PC-9 (cell line): ENCODE measurements around the gene KAT6B.

Experiments
- EZH2 ChIP-seq: fragments of 200-600 bp; sonication (generic); IDR thresholded peaks from 2 replicates; pipeline ENCODE4 v1.8.0; 2017; ENCODE audit warnings: antibody characterized with exemption, low read depth
- TF ChIP-seq, protein P1 (sequence below): fragments of 200-600 bp; sonication (generic); conservative IDR thresholded peaks from 2 replicates; pipeline ENCODE4 v1.6.1; 2017; ENCODE audit warnings: mixed run types, antibody characterized with exemption, mild to moderate bottlenecking, moderate library complexity

DNA sequence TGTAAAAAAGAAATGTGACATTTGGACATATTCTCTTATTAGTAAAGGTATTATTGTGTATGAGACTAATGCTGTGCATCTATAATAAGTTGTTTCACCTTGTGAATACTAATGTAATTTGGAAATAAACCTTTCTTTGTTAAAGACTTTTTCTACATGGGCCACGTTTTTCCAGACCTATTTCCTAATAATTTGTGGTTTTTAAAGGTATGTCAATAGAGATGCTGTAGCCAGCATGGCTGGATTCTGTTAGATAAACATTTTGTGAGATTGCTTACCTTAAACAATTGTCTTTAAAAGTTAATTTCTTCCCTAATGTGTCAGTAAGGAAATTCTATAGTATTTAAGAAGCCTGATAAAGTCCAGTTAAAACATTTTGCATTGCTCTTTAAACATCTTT, 56.0 kb downstream of the KAT6B start:
- TF ChIP-seq, protein P1, sequence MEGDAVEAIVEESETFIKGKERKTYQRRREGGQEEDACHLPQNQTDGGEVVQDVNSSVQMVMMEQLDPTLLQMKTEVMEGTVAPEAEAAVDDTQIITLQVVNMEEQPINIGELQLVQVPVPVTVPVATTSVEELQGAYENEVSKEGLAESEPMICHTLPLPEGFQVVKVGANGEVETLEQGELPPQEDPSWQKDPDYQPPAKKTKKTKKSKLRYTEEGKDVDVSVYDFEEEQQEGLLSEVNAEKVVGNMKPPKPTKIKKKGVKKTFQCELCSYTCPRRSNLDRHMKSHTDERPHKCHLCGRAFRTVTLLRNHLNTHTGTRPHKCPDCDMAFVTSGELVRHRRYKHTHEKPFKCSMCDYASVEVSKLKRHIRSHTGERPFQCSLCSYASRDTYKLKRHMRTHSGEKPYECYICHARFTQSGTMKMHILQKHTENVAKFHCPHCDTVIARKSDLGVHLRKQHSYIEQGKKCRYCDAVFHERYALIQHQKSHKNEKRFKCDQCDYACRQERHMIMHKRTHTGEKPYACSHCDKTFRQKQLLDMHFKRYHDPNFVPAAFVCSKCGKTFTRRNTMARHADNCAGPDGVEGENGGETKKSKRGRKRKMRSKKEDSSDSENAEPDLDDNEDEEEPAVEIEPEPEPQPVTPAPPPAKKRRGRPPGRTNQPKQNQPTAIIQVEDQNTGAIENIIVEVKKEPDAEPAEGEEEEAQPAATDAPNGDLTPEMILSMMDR, result no peak
- TF ChIP-seq EZH2, result no peak
